ENCODE measurements around the gene RABL6. TPM values are rescaled to one million over a fixed set of nuclear protein-coding genes. Genes with fewer than 3 reads are reported as not detected.
A peak's percentile ranks its signal among the peaks of the same experiment; 100 is the strongest.
"Not testable (repeated sequence)": the region's sequence is repeated elsewhere in the genome, so short reads cannot be mapped to it uniquely, and the experiment has no call there.

The RABL6 gene
- total and polyA plus RNA-seq, 4 donors = 34.8 to 93.5 (median 67.7) TPM

DNA sequence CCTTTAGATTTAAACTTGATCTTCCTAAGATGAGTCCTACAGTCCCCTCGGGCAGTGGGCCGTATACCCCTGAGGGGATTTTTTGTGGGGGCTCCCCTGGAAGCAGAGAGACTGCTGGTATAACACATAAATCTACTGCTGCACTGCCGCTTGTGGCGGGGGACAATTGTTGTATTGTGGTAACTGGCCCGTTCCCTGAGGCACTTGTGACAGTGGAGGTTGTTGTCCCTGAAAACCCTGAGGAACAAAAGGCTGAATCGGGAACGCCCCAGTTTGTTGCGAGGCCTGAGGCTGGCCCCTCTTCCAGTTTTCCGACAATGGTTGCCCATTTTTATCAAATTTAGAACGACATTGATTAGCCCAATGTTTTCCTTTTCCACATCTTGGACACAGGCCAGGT lies 21.3 kb upstream of the RABL6 start:
- H3K4me3 ChIP-seq (ENCODE audit: low read depth, low read length) = no peak overlapping the region
- H3K27ac ChIP-seq (ENCODE audit: low read depth, low read length) = no peak overlapping the region
- 39% methylated on average over 6 of the region's 10 CpGs for WGBS (ENCODE audit: insufficient coverage)
- H3K9me3 ChIP-seq (ENCODE audit: control insufficient read depth, insufficient read depth, low read length) = no peaks in the 10 kb centered on the region
- no peaks in the 10 kb centered on the region for H3K27me3 ChIP-seq (ENCODE audit: control insufficient read depth, insufficient read depth, low read length)
- DNase-seq (ENCODE audit: low read depth in 4 of 6, low spot score in 6 of 6) = no peak
- H3K36me3 ChIP-seq (ENCODE audit: control insufficient read depth, insufficient read depth, low read length) = no peaks in the 10 kb centered on the region
- H3K4me1 ChIP-seq (ENCODE audit: control insufficient read depth, insufficient read depth, low read length) = peaks cover 13% of the 10 kb centered on the region

DNA sequence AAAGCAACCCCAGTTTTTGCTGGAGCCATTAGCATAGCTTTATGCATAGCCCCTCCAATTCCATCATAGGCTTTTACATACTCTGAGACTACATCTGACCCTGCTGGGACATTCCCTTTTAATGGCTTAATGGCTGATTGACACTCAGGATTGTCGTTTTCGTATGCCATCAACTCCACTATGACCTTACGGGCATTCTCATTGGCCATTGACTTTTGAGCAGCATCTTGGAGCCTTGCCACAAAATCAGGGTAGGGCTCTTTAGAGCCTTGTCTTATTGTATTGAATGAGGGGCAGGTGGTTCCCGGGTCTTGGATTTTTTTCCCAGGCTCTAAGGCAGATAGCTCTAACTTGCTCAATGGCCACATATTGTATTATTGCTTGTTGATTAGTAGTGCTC lies 20.8 kb upstream of the RABL6 start:
- H3K4me1 ChIP-seq (ENCODE audit: control insufficient read depth, insufficient read depth, low read length) = peaks cover 18% of the 10 kb centered on the region
- WGBS (ENCODE audit: insufficient coverage) = no CpG with 5 or more reads among the region's 4 CpGs
- not testable (repeated sequence) for H3K27ac ChIP-seq (ENCODE audit: low read depth, low read length); H3K4me3 ChIP-seq (ENCODE audit: low read depth, low read length); H3K36me3 ChIP-seq (ENCODE audit: control insufficient read depth, insufficient read depth, low read length); H3K27me3 ChIP-seq (ENCODE audit: control insufficient read depth, insufficient read depth, low read length); H3K9me3 ChIP-seq (ENCODE audit: control insufficient read depth, insufficient read depth, low read length)
- peak in 1 of 6 donors; percentile 33 for DNase-seq (ENCODE audit: low read depth in 4 of 6, low spot score in 6 of 6)

DNA sequence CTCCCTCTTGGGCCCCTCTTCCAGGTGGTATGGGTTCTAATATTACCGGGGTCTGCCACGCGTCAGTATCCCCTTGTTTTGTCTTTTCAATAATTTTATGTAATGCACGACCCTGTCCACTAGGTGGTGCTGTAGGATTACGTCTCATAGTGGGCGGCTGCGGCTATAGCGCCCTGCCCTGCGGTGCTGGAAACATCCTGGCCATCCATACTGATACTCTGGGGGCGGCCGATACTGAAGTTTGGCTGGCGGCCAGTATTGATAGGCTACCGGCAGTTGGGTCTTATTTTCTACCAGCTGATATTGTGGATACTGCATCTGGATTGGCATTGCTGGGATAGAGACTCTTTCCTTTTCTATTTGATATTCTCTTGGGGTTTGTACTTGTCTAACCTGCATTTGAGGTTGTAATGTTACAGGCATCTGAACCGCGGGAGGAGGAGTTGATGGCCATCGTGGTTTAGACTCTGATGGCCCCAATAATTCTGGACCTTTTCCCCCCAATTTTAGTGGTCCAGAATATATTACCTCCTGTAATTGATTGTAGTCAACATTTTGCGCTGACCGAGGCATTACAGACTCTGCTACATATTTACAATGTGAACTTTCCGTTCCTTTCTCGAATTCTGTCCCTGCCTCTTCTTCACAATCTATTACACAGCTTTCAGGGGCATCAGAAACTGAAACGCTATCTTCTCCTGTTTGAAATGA lies 19.9 kb upstream of the RABL6 start:
- peak in 3 of 6 donors; percentile 67 to 93 (median 90) for DNase-seq (ENCODE audit: low read depth in 4 of 6, low spot score in 6 of 6)
- no peaks in the 10 kb centered on the region for H3K9me3 ChIP-seq (ENCODE audit: control insufficient read depth, insufficient read depth, low read length)
- H3K4me1 ChIP-seq (ENCODE audit: control insufficient read depth, insufficient read depth, low read length) = peaks cover 27% of the 10 kb centered on the region
- WGBS (ENCODE audit: insufficient coverage) = 0% methylated on average over 7 of the region's 21 CpGs
- no peak overlapping the region for H3K4me3 ChIP-seq (ENCODE audit: low read depth, low read length)
- no peaks in the 10 kb centered on the region for H3K27me3 ChIP-seq (ENCODE audit: control insufficient read depth, insufficient read depth, low read length)
- H3K36me3 ChIP-seq (ENCODE audit: control insufficient read depth, insufficient read depth, low read length) = peaks cover 7% of the 10 kb centered on the region
- H3K27ac ChIP-seq (ENCODE audit: low read depth, low read length) = no peak overlapping the region

DNA sequence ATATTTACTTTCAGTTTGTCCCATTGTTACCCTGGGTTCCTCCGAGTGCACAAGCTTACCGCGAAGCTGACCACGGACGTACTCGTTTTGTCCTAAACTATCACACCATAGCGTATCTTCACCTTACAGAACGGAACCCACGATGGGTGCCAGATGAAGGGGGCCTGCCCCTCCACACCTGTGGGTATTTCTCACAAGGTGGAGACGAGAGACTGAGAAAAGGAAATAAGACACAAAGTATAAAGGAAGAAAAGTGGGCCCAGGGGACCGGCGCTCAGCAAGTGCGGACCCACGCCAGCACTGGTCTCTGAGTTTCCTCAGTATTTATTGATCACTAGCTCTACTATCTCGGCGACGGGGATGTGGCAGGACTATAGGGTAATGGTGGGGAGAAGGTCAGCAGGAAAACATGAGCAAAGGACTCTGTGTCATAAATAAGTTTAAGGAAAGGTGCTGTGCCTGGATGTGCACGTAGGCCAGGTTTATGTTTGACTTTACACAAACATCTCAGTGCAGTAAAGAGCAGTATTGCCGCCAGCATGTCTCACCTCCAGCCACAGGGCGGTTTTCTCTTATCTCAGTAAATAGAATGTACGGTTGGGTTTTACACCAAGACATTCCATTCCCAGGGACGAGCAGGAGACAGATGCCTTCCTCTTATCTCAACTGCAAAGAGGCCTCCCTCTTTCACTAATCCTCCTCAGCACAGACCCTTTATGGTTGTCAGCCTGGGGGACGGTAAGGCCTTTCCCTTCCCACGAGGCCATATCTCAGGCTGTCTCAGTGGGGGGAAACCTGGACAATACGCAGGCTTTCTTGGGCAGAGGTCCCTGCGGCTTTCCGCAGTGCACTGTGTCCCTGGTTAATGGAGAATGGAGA lies 18.9 kb upstream of the RABL6 start:
- DNase-seq (ENCODE audit: low read depth in 4 of 6, low spot score in 6 of 6); H3K4me3 ChIP-seq (ENCODE audit: low read depth, low read length); H3K27me3 ChIP-seq (ENCODE audit: control insufficient read depth, insufficient read depth, low read length); H3K27ac ChIP-seq (ENCODE audit: low read depth, low read length); H3K9me3 ChIP-seq (ENCODE audit: control insufficient read depth, insufficient read depth, low read length): not testable (repeated sequence)
- H3K4me1 ChIP-seq (ENCODE audit: control insufficient read depth, insufficient read depth, low read length) = peaks cover 33% of the 10 kb centered on the region
- peaks cover 17% of the 10 kb centered on the region for H3K36me3 ChIP-seq (ENCODE audit: control insufficient read depth, insufficient read depth, low read length)
- WGBS (ENCODE audit: insufficient coverage) = 69% methylated on average over 5 of the region's 27 CpGs

DNA sequence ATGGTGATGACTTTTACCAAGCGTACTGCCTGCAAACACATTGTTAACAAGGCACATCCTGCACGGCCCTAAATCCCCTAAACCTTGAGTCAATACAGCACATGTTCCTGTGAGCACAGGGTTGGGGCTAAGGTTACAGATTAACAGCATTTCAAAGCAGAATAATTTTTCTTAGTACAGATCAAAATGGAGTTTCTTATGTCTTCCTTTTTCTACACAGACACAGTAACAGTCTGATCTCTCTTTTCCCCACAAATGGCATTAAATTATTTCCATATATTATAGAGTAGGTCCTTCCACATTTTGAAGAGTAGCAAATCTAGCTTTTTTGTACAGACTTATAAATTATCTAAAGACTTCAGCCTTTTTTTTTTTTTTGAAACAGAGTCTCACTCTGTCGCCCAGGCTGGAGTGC lies 18.2 kb upstream of the RABL6 start:
- 75% methylated on average over 2 of the region's 3 CpGs for WGBS (ENCODE audit: insufficient coverage)
- peaks cover 33% of the 10 kb centered on the region for H3K4me1 ChIP-seq (ENCODE audit: control insufficient read depth, insufficient read depth, low read length)
- no peak for DNase-seq (ENCODE audit: low read depth in 4 of 6, low spot score in 6 of 6)
- peaks cover 24% of the 10 kb centered on the region for H3K36me3 ChIP-seq (ENCODE audit: control insufficient read depth, insufficient read depth, low read length)
- no peak overlapping the region for H3K4me3 ChIP-seq (ENCODE audit: low read depth, low read length)
- H3K9me3 ChIP-seq (ENCODE audit: control insufficient read depth, insufficient read depth, low read length) = no peaks in the 10 kb centered on the region
- no peak overlapping the region for H3K27ac ChIP-seq (ENCODE audit: low read depth, low read length)
- H3K27me3 ChIP-seq (ENCODE audit: control insufficient read depth, insufficient read depth, low read length) = no peaks in the 10 kb centered on the region

DNA sequence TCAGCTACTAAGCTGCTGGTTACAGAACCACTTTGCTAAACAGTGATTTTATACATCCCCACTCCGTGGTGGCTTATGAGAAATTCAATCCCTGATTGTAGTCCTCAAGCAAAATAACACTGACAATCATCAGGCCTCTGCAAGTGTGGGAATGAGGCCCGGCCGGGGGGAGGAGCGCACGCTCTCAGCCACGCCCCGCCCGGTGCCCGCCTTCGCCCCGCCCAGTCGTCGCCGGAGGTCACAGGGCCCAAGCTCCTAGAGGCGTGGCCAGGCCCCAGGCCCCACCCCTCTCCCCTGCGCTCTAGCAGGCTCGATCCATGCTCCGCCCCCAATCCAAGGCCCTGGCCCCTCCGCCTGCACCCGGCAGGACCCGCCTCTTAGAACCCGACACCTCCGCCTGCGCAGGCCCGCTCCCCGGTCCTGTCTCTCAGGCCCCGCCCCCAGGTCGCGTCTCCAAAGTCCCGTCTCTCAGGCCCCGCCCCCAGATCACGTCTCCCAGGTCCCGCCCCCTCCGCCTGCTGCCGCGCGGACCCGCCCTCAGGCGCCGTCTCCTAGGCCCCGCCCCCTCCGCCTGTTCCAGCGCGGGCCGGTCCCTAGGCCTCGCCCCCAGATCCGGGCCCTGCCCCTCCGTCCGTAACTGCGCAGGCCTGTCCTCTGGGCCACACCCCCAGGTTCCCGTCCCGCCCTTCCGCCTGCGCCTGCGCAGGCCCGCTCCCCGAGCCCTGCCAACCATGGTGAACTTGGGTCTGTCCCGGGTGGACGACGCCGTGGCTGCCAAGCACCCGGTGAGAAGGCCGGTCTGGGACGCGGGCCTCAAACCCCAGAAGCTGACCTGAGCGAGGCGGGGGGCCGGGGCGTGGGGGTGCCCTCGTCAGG lies 16.9 kb upstream of the RABL6 start, which contains the start of gene TMEM141:
TMEM141 (plus strand) TSS at position 705 of the 876 bp plus-strand sequence; CDS start at position 732, 27 bp downstream.
- peak within 1 kb of the TSS; percentile 95 for H3K27ac ChIP-seq (ENCODE audit: low read depth, low read length)
- peaks cover 39% of the 10 kb centered on the region for H3K4me1 ChIP-seq (ENCODE audit: control insufficient read depth, insufficient read depth, low read length)
- H3K27me3 ChIP-seq (ENCODE audit: control insufficient read depth, insufficient read depth, low read length) = no peaks in the 10 kb centered on the region
- H3K9me3 ChIP-seq (ENCODE audit: control insufficient read depth, insufficient read depth, low read length) = no peaks in the 10 kb centered on the region
- peak; percentile 85 to 100 (median 98) for DNase-seq (ENCODE audit: low read depth in 4 of 6, low spot score in 6 of 6)
- H3K4me3 ChIP-seq (ENCODE audit: low read depth, low read length) = peak within 1 kb of the TSS; percentile 88
- H3K36me3 ChIP-seq (ENCODE audit: control insufficient read depth, insufficient read depth, low read length) = peaks cover 26% of the 10 kb centered on the region
- under 1% methylated on average over 67 of the region's 70 CpGs for WGBS (ENCODE audit: insufficient coverage)

DNA sequence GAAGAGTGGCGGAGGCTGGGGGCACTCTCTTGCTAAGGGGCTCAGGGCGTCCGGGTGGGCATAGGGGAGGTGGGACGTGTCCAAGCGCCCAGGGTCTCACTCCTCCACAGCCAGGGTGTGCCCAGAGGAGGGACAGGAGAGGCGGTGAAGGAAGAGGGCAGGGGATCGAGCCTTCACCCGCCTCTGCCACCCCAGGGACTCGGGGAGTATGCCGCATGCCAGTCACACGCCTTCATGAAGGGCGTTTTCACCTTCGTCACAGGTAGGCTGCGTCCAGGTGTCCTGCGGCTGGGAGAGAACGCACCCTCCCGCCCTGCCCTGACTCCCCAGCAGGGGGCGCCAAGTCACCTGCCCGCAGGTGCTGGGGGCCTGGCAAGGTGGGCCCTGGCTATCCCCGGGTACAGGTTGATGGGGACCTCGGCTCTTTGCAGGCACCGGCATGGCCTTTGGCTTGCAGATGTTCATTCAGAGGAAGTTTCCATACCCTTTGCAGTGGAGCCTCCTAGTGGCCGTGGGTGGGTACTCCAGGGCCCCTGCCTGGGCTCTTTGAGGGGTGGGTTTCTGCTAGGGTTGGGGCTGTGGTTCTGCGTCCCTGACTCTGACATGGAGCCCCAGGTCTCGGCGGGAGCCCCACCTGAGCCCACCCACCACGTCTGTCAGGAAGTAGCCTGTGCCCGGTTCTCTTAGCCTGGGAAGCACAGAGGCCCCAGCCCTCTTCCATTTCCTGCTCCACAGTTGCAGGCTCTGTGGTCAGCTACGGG lies 16.1 kb upstream of the RABL6 start:
- H3K4me3 ChIP-seq (ENCODE audit: low read depth, low read length) = peak overlapping the region; percentile 88
- peaks cover 45% of the 10 kb centered on the region for H3K4me1 ChIP-seq (ENCODE audit: control insufficient read depth, insufficient read depth, low read length)
- no peaks in the 10 kb centered on the region for H3K9me3 ChIP-seq (ENCODE audit: control insufficient read depth, insufficient read depth, low read length)
- peaks cover 3% of the 10 kb centered on the region for H3K27me3 ChIP-seq (ENCODE audit: control insufficient read depth, insufficient read depth, low read length)
- no peak for DNase-seq (ENCODE audit: low read depth in 4 of 6, low spot score in 6 of 6)
- 7% methylated on average over 27 of the region's 29 CpGs for WGBS (ENCODE audit: insufficient coverage)
- peaks cover 26% of the 10 kb centered on the region for H3K36me3 ChIP-seq (ENCODE audit: control insufficient read depth, insufficient read depth, low read length)
- peak overlapping the region; percentile 95 for H3K27ac ChIP-seq (ENCODE audit: low read depth, low read length)

DNA sequence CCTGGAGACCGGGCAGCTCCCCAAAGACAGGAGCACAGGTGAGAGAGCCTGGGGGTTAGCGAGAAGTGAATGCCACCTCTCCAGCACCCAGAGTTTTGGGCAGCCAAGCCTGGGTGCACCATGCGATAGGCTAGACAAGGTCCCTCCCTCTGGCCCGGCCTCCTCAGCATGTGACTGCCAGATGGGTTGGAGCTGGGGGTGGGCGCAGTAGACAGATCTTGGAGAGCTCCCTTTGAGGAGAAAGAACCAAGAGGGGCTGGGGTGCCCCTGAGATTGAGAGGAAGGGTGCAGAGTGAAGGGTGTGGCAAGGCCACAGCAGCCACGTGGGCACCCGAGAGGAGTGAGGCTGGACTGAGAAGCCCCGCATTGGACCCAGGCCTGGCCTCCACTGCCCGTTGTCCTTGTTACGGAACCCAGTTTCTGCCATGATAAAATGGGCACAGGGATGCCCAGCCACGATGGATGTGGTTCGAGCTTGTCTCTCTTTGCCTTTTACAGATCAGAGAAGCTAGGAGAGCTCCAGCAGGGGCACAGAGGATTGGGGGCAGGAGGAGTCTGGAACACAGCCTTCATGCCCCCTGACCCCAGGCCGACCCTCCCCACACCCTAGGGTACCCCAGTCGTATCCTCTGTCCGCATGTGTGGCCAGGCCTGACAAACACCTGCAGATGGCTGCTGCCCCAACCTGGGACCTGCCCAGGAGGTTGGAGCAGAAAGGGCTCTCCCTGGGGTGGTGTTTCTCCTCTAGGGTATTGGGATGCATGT lies 15.2 kb upstream of the RABL6 start:
- 91% methylated on average over 12 of the region's 15 CpGs for WGBS (ENCODE audit: insufficient coverage)
- DNase-seq (ENCODE audit: low read depth in 4 of 6, low spot score in 6 of 6) = no peak
- Histone ChIP-seq H3K4me1 (ENCODE audit: control insufficient read depth, insufficient read depth, low read length) (peaks cover 48% of the 10 kb centered on the region), H3K27ac (ENCODE audit: low read depth, low read length) (no peak overlapping the region), H3K4me3 (ENCODE audit: low read depth, low read length) (no peak overlapping the region), H3K27me3 (ENCODE audit: control insufficient read depth, insufficient read depth, low read length) (peaks cover 3% of the 10 kb centered on the region), H3K36me3 (ENCODE audit: control insufficient read depth, insufficient read depth, low read length) (peaks cover 26% of the 10 kb centered on the region), H3K9me3 (ENCODE audit: control insufficient read depth, insufficient read depth, low read length) (no peaks in the 10 kb centered on the region)
